SK-N-DZ (cell line): ENCODE results near the gene CSTA.
"Not testable (repeated sequence)": the region's sequence is repeated elsewhere in the genome, so short reads cannot be mapped to it uniquely, and the experiment has no call there.

Experiments
- DNase-seq: peaks from one replicate; pipeline ENCODE4 v3.0.0-alpha.2; 2015; ENCODE audit warnings: low spot score

Gene CSTA

GRCh38 chr3:122322095-122323075 is 2.7 kb upstream of the CSTA start:
- no peak for DNase-seq

GRCh38 chr3:122325769-122326168 is 721 bp downstream of the CSTA start:
- DNase-seq = no peak

GRCh38 chr3:122331886-122332285 is 6.8 kb downstream of the CSTA start:
- DNase-seq = no peak

GRCh38 chr3:122332551-122332950 is 7.5 kb downstream of the CSTA start:
- DNase-seq = no peak

GRCh38 chr3:122342803-122343202 is 17.8 kb downstream of the CSTA start:
- no peak for DNase-seq

- DNase-seq = no peak
Measured at GRCh38 chr3:122343654-122344053, 18.6 kb downstream of the CSTA start.

- no peak for DNase-seq
Measured at GRCh38 chr3:122349171-122349570, 24.1 kb downstream of the CSTA start.

GRCh38 chr3:122350814-122351418 is 25.9 kb downstream of the CSTA start:
- no peak for DNase-seq

- DNase-seq = no peak
Measured at GRCh38 chr3:122351612-122352011, 26.6 kb downstream of the CSTA start.

GRCh38 chr3:122353215-122353614 is 28.2 kb downstream of the CSTA start:
- no peak for DNase-seq

- no peak for DNase-seq
Measured at GRCh38 chr3:122353893-122354401, 28.9 kb downstream of the CSTA start.

- DNase-seq = peak; percentile 32
Measured at GRCh38 chr3:122355612-122356011, 30.6 kb downstream of the CSTA start.

- peak; percentile 70 for DNase-seq
Measured at GRCh38 chr3:122356402-122356801, 31.4 kb downstream of the CSTA start.

- DNase-seq = peak; percentile 90
Measured at GRCh38 chr3:122357828-122358702, 33.0 kb downstream of the CSTA start.

GRCh38 chr3:122358703-122359032 is 33.6 kb downstream of the CSTA start:
- DNase-seq = no peak

- DNase-seq = no peak
Measured at GRCh38 chr3:122362026-122362425, 37.0 kb downstream of the CSTA start.

- DNase-seq = no peak
Measured at GRCh38 chr3:122364490-122364889, 39.4 kb downstream of the CSTA start.

GRCh38 chr3:122365073-122365472 is 40.0 kb downstream of the CSTA start:
- DNase-seq = no peak

GRCh38 chr3:122365582-122366378 is 40.7 kb downstream of the CSTA start:
- DNase-seq = not testable (repeated sequence)

GRCh38 chr3:122366379-122366749 is 41.3 kb downstream of the CSTA start:
- no peak for DNase-seq

- DNase-seq = no peak
Measured at GRCh38 chr3:122374034-122374433, 49.0 kb downstream of the CSTA start.
